LNCaP clone FGC (cell line): ENCODE measurements around the gene EDIL3.

Source experiments
- DNase-seq: peaks from one replicate; pipeline ENCODE4 v3.0.0-alpha.2; 2011; ENCODE audit warnings: low read depth
- H3K4me3 ChIP-seq: 2 replicates; pipeline ENCODE4 v1.5.1; 2011; ENCODE audit warnings: mild to moderate bottlenecking, low read depth, low read length, control low read depth
- TF ChIP-seq, protein P1 (sequence below): IDR thresholded peaks from 2 replicates; pipeline ENCODE4 v1.5.1; 2012; ENCODE audit warnings: mild to moderate bottlenecking; ENCODE audit not compliant: control insufficient read depth, insufficient read depth; ENCODE audit errors: extremely low read depth

Gene EDIL3

GRCh38 chr5:84228266-84228665, 156.4 kb downstream of the EDIL3 start:
- TF ChIP-seq, protein P1, sequence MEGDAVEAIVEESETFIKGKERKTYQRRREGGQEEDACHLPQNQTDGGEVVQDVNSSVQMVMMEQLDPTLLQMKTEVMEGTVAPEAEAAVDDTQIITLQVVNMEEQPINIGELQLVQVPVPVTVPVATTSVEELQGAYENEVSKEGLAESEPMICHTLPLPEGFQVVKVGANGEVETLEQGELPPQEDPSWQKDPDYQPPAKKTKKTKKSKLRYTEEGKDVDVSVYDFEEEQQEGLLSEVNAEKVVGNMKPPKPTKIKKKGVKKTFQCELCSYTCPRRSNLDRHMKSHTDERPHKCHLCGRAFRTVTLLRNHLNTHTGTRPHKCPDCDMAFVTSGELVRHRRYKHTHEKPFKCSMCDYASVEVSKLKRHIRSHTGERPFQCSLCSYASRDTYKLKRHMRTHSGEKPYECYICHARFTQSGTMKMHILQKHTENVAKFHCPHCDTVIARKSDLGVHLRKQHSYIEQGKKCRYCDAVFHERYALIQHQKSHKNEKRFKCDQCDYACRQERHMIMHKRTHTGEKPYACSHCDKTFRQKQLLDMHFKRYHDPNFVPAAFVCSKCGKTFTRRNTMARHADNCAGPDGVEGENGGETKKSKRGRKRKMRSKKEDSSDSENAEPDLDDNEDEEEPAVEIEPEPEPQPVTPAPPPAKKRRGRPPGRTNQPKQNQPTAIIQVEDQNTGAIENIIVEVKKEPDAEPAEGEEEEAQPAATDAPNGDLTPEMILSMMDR, result no peak
- no peak overlapping the region for H3K4me3 ChIP-seq
- DNase-seq, result no peak

- H3K4me3 ChIP-seq, result no peak overlapping the region
- no peak for DNase-seq
- TF ChIP-seq, protein P1, result no peak
Observed at GRCh38 chr5:84227236-84227635, 157.4 kb downstream of the EDIL3 start.

GRCh38 chr5:84218546-84218945, 166.1 kb downstream of the EDIL3 start:
- DNase-seq, result no peak
- no peak overlapping the region for H3K4me3 ChIP-seq
- TF ChIP-seq, protein P1, result no peak

DNA sequence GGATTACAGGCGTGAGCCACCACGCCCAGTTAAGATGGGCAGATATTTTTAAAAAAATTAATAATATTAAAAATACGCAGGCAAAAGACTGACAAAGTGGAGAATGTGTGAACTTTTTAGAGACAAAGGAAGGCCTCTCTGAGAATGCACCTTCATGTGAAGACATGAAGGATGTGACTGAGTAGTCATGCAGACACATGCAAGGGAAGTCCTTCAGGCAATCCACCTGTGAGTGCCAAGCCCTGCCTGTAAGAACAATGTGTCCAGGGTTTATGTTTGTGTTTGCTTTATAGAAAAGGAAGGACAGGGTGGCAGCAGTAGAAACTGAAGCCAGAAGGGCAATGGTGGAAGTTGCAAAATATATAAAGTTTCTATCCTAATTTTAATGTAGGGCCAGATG, 169.2 kb downstream of the EDIL3 start:
- TF ChIP-seq, protein P1, result no peak
- DNase-seq, result no peak
- no peak overlapping the region for H3K4me3 ChIP-seq

GRCh38 chr5:84213861-84214260, 170.8 kb downstream of the EDIL3 start:
- no peak for DNase-seq
- TF ChIP-seq, protein P1, result no peak
- H3K4me3 ChIP-seq, result no peak overlapping the region

- no peak for DNase-seq
- H3K4me3 ChIP-seq, result no peak overlapping the region
- TF ChIP-seq, protein P1, result no peak
Observed at GRCh38 chr5:84213212-84213611, 171.5 kb downstream of the EDIL3 start.

DNA sequence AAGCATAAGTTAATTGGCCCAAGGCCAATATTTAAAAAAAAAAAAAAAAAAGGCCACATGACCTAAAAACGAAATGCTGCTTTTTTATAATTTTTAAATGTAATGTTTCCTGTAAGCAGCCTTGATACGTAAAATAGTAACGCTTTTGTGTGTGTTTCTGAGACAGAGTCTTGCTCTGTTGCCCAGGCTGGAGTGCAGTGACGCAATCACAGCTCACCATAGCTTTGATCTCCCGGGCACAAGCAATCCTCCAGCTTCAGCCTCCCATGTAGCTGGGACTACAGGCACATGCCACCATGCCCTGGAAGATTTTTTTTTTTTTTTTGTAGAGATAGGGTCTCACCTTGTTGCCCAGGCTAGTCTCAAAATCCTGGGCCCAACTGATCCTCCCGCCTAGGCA, 179.9 kb downstream of the EDIL3 start:
- DNase-seq, result no peak
- TF ChIP-seq, protein P1, result no peak

More for the DNA sequence above, 179.9 kb downstream of the EDIL3 start:
- H3K4me3 ChIP-seq, result no peak overlapping the region
